Prostate gland (tissue), 2 donors: ENCODE measurements around the gene MGAT5. TPM values are rescaled to one million over a fixed set of nuclear protein-coding genes. Genes with fewer than 3 reads are reported as not detected.
"Not testable (repeated sequence)": the region's sequence is repeated elsewhere in the genome, so short reads cannot be mapped to it uniquely, and the experiment has no call there.

ENCODE experiments used
- DNase-seq: peaks from one replicate; pipeline ENCODE4 v3.0.0-alpha.2; 2019; ENCODE audit warnings: low spot score
- H3K27ac ChIP-seq, 2 donors: fragments of 200-600 bp; sonication (generic); 2 replicates each; pipeline ENCODE4 v1.5.1; 2017 to 2019
- H3K27me3 ChIP-seq: fragments of 200-600 bp; sonication (generic); replicated peaks from 2 replicates; pipeline ENCODE4 v1.5.1; 2019; ENCODE audit not compliant: insufficient read depth
- H3K36me3 ChIP-seq, 2 donors: fragments of 200-600 bp; sonication (generic); 1 replicate in 1 of 2; 2 replicates in 1 of 2; pipeline versions ENCODE4 v1.5.1 to v1.8.1; 2017 to 2019
- H3K4me1 ChIP-seq: fragments of 200-600 bp; sonication (generic); replicated peaks from 2 replicates; pipeline ENCODE4 v1.5.1; 2019
- H3K4me3 ChIP-seq, 2 donors: fragments of 200-600 bp; sonication (generic); 2 replicates each; pipeline ENCODE4 v1.5.1; 2017 to 2019
- H3K9me3 ChIP-seq: fragments of 200-600 bp; sonication (generic); 2 replicates; pipeline ENCODE4 v1.5.1; 2017
- CTCF ChIP-seq, 4 experiments: fragments of 200-600 bp in 2 of 4; fragments of 450-650 bp in 2 of 4; sonication (generic) in 2 of 4; IDR thresholded peaks; 1 replicate in 3 of 4; 2 replicates in 1 of 4; pipeline ENCODE4 v1.5.1; 2016 to 2019; ENCODE audit warnings: antibody characterized with exemption in 4 of 4, mild to moderate bottlenecking in 2 of 4, moderate library complexity in 2 of 4
- POLR2A ChIP-seq: fragments of 450-650 bp; IDR thresholded peaks from one replicate; pipeline ENCODE4 v1.6.1; 2016; ENCODE audit warnings: antibody characterized with exemption, mild to moderate bottlenecking
- POLR2AphosphoS5 ChIP-seq: sonication (generic); formaldehyde crosslinking; IDR thresholded peaks from one replicate; pipeline ENCODE4 v1.6.1; 2017; ENCODE audit warnings: antibody characterized with exemption
- WGBS: methylation state at CpG from one replicate; pipeline ENCODE4 v1.1.5; 2018; 5-methylcytosine and 5-hydroxymethylcytosine counted together
- intact Hi-C: fragments of 100-400 bp; cut with DNase I; formaldehyde crosslinking; loops from one replicate; pipeline ENCODE4 v1.14.2; 2022
- total RNA-seq, 2 donors: library from RNA; depleted of rRNA; stranded (reverse); fragments of >200 nt; gene quantifications; one replicate each; pipeline ENCODE4 v1.1.0, GENCODE V29; 2016

The MGAT5 gene
- total RNA-seq, 2 donors from 2014 or later = 20.1 to 83.2 TPM

- H3K27ac ChIP-seq = no peak overlapping the region
- no peak for DNase-seq
- H3K27me3 ChIP-seq = no peaks in the 10 kb centered on the region
- intact Hi-C loops = no loop called here
- H3K4me3 ChIP-seq = no peak overlapping the region
- no peaks in the 10 kb centered on the region for H3K36me3 ChIP-seq
- 89% methylated on average over 8 of the region's 8 CpGs for WGBS
- no peaks in the 10 kb centered on the region for H3K4me1 ChIP-seq
- H3K9me3 ChIP-seq = no peaks in the 10 kb centered on the region
- no peak for TF ChIP-seq POLR2A
- TF ChIP-seq CTCF (IDR thresholded peaks at IDR 0.05) = no peak
- TF ChIP-seq POLR2AphosphoS5 = no peak
Observed at GRCh38 chr2:134293719-134294537, 40.1 kb downstream of the MGAT5 start.

- H3K4me3 ChIP-seq, intact Hi-C loops, H3K27ac ChIP-seq, H3K4me1 ChIP-seq, H3K27me3 ChIP-seq, DNase-seq, H3K9me3 ChIP-seq, H3K36me3 ChIP-seq: not testable (repeated sequence)
- WGBS = 74% methylated on average over 3 of the region's 3 CpGs
Observed at GRCh38 chr2:134294598-134294997, 40.7 kb downstream of the MGAT5 start.

GRCh38 chr2:134295441-134295840 lies 41.6 kb downstream of the MGAT5 start:
- no peak for DNase-seq
- H3K27ac ChIP-seq = no peak overlapping the region

GRCh38 chr2:134296301-134296700 lies 42.4 kb downstream of the MGAT5 start:
- TF ChIP-seq CTCF (IDR thresholded peaks at IDR 0.05) (no peak), POLR2A (no peak), POLR2AphosphoS5 (no peak)
- no peak overlapping the region for H3K27ac ChIP-seq
- intact Hi-C loops = no loop called here
- no peaks in the 10 kb centered on the region for H3K27me3 ChIP-seq
- DNase-seq = no peak
- H3K36me3 ChIP-seq = no peaks in the 10 kb centered on the region
- WGBS = 30% methylated on average over 2 of the region's 2 CpGs
- H3K4me3 ChIP-seq = no peak overlapping the region
- no peaks in the 10 kb centered on the region for H3K4me1 ChIP-seq
- no peaks in the 10 kb centered on the region for H3K9me3 ChIP-seq

More at GRCh38 chr2:134295441-134295840, 41.6 kb downstream of the MGAT5 start:
- intact Hi-C loops = no loop called here
- TF ChIP-seq POLR2A (no peak), CTCF (IDR thresholded peaks at IDR 0.05) (no peak), POLR2AphosphoS5 (no peak)
- Histone ChIP-seq H3K4me1 (no peaks in the 10 kb centered on the region), H3K27me3 (no peaks in the 10 kb centered on the region), H3K36me3 (no peaks in the 10 kb centered on the region), H3K9me3 (no peaks in the 10 kb centered on the region), H3K4me3 (no peak overlapping the region)
- WGBS = 20% methylated on average over 3 of the region's 3 CpGs

- Histone ChIP-seq H3K4me3 (no peak overlapping the region), H3K9me3 (no peaks in the 10 kb centered on the region), H3K27ac (no peak overlapping the region), H3K27me3 (no peaks in the 10 kb centered on the region), H3K4me1 (no peaks in the 10 kb centered on the region), H3K36me3 (no peaks in the 10 kb centered on the region)
- intact Hi-C loops = no loop called here
- 100% methylated on average over 1 of the region's 1 CpG for WGBS
- DNase-seq = no peak
- TF ChIP-seq POLR2AphosphoS5 (no peak), CTCF (IDR thresholded peaks at IDR 0.05) (no peak), POLR2A (no peak)
Observed at GRCh38 chr2:134299334-134299733, 45.5 kb downstream of the MGAT5 start.
